K562 (cell line): ENCODE measurements around the gene HS6ST1. TPM values are rescaled to one million over a fixed set of nuclear protein-coding genes. Genes with fewer than 3 reads are reported as not detected.

ENCODE experiments used
- ATAC-seq: fragments of 200-7000 bp; cut with Tn5 transposase; 3 replicates; pipeline ENCODE4 v1.9.1; 2020; ENCODE audit warnings: moderate library complexity
- BruUV-seq: library from RNA; stranded (reverse); fragments of 400-500 nt; replicated peaks from 2 replicates; lab custom pipeline; 2021; lab: Mats Ljungman, UMichigan
- CTCF ChIA-PET: fragments of 300-600 bp; formaldehyde crosslinking; extraction: SDS; loops from one replicate; lab custom pipeline; 2021; ENCODE audit warnings: low intra/inter-chr PET ratio; lab: Yijun Ruan, JAX
- POLR2A ChIA-PET: fragments of 300-600, 350-650 bp; sonication (Branson Sonifier 250); formaldehyde crosslinking; extraction: SDS; loops from one replicate; lab custom pipeline; 2021; ENCODE audit warnings: antibody characterized with exemption, inconsistent platforms; lab: Yijun Ruan, JAX
- DNase-seq, 4 experiments: peaks; one replicate each; pipeline versions ENCODE4 v3.0.0 to v3.0.0-alpha.2; 2011 to 2018; ENCODE audit warnings: low spot score in 3 of 4, mixed read lengths in 3 of 4; ENCODE audit errors: extremely low read depth in 1 of 4
- FAIRE-seq: peaks from 2 replicates; lab custom pipeline; 2011; peaks lifted over from hg19 to GRCh38; lab: Jason Lieb, UNC
- H2AFZ ChIP-seq: 2 replicates; pipeline ENCODE4 v1.6.0; 2011; ENCODE audit warnings: low read depth, low read length, control low read depth, inconsistent platforms
- H3K27ac ChIP-seq: fragments of 200-600 bp; 3 replicates; pipeline ENCODE4 v1.8.0; 2011; ENCODE audit warnings: low read depth, mild to moderate bottlenecking, control low read depth, inconsistent platforms, low read length, moderate library complexity, mixed read lengths; ENCODE audit errors: extremely low read depth
- H3K27me3 ChIP-seq, 2 experiments: fragments of 300-600 bp in 1 of 2; 2 replicates in 1 of 2; 3 replicates in 1 of 2; pipeline versions ENCODE4 v1.6.0 to v1.8.0; 2011; ENCODE audit warnings: inconsistent platforms in 2 of 2, low read length in 2 of 2, mild to moderate bottlenecking in 1 of 2, mixed read lengths in 1 of 2, moderate library complexity in 1 of 2; ENCODE audit not compliant: control insufficient read depth in 2 of 2, insufficient read depth in 2 of 2
- H3K36me3 ChIP-seq: fragments of 300-600 bp; 3 replicates; pipeline ENCODE4 v1.8.0; 2011; ENCODE audit warnings: mild to moderate bottlenecking, low read length, inconsistent platforms; ENCODE audit not compliant: control insufficient read depth, insufficient read depth
- H3K4me1 ChIP-seq, 2 experiments: fragments of 200-600 bp in 1 of 2; replicated peaks in 1 of 2; 2 replicates in 1 of 2; 3 replicates in 1 of 2; pipeline versions ENCODE4 v1.5.1 to v1.8.0; 2011; ENCODE audit warnings: inconsistent platforms in 2 of 2, low read length in 2 of 2, mild to moderate bottlenecking in 1 of 2, mixed read lengths in 1 of 2, moderate library complexity in 1 of 2; ENCODE audit not compliant: control insufficient read depth in 2 of 2, insufficient read depth in 2 of 2
- H3K4me2 ChIP-seq: 2 replicates; pipeline ENCODE4 v1.6.1; 2011; ENCODE audit warnings: low read length, control low read depth, inconsistent platforms, mixed read lengths; ENCODE audit not compliant: insufficient read depth
- H3K4me3 ChIP-seq: fragments of 200-600 bp; sonication (generic), shearing (Covaris generic); 2 replicates; pipeline ENCODE4 v1.5.1; 2016; ENCODE audit warnings: control low read depth, inconsistent platforms
- H3K79me2 ChIP-seq: fragments of 200-600 bp; 3 replicates; pipeline ENCODE4 v1.8.0; 2011; ENCODE audit warnings: low read length, inconsistent platforms; ENCODE audit not compliant: control insufficient read depth, insufficient read depth
- H3K9ac ChIP-seq, 2 experiments: 2 replicates each; pipeline versions ENCODE4 v1.6.0 to v1.6.1; 2011; ENCODE audit warnings: low read depth in 2 of 2, low read length in 2 of 2, control low read depth in 1 of 2, inconsistent platforms in 1 of 2, mild to moderate bottlenecking in 1 of 2, mixed read lengths in 1 of 2; ENCODE audit not compliant: insufficient read depth in 1 of 2
- H3K9me1 ChIP-seq: one replicate; pipeline ENCODE4 v1.6.0; 2011; ENCODE audit warnings: inconsistent platforms, mild to moderate bottlenecking, low read length, moderate library complexity; ENCODE audit not compliant: control insufficient read depth, insufficient read depth
- H3K9me3 ChIP-seq: replicated peaks from 2 replicates; pipeline ENCODE4 v1.5.1; 2011; ENCODE audit warnings: low read depth, low read length, inconsistent platforms; ENCODE audit not compliant: control insufficient read depth, insufficient read depth
- H4K20me1 ChIP-seq: replicated peaks from 2 replicates; pipeline ENCODE4 v1.6.1; 2011; ENCODE audit warnings: low read length, inconsistent platforms, mixed read lengths; ENCODE audit not compliant: control insufficient read depth, insufficient read depth
- E2F3 ChIP-seq: fragments of 250-450 bp; sonication (Bioruptor Pico); IDR thresholded peaks from 2 replicates; pipeline ENCODE4 v1.4.0; 2020; ENCODE audit warnings: mild to moderate bottlenecking
- WGBS: fragments of 100-300 bp; shearing (Covaris generic); methylation state at CpG from one replicate; pipeline ENCODE4 v1.1.6; 2016; ENCODE audit warnings: low coverage, mixed read lengths; ENCODE audit not compliant: insufficient coverage; ENCODE audit errors: missing lambda C conversion rate; 5-methylcytosine and 5-hydroxymethylcytosine counted together
- in situ Hi-C: fragments of 300-500 bp; cut with MboI; formaldehyde crosslinking; loops from 4 replicates; pipeline ENCODE4 v1.15.0; 2018; ENCODE audit warnings: inconsistent platforms, mixed read lengths
- intact Hi-C: fragments of 100-400 bp; cut with micrococcal nuclease; formaldehyde crosslinking; loops from 2 replicates; pipeline ENCODE4 v1.14.2; 2022
- polyA plus RNA-seq, 8 experiments: library from polyadenylated mRNA; depleted of rRNA in 4 of 8; stranded (reverse) in 5 of 8; unstranded in 3 of 8; fragments of >200 nt; fragmentation: Nextera tagmentation in 2 of 8; fragmentation: Illumina TruSeq in 1 of 8; extraction: Ambion mirVana in 2 of 8; extraction: Trizol in 1 of 8; gene quantifications; 2 replicates each; pipeline versions ENCODE4 v1.2.1 to v1.2.3, GENCODE V29; 2011 to 2014; ENCODE audit warnings: inconsistent platforms in 1 of 8, missing spikeins in 1 of 8
- total RNA-seq, 7 experiments: library from RNA; depleted of rRNA in 6 of 7; stranded (reverse); fragments of >200 nt in 6 of 7; fragmentation: Illumina TruSeq in 2 of 7; extraction: Trizol in 2 of 7; gene quantifications; 2 replicates each; pipeline versions ENCODE4 v1.2.1 to v1.2.3, GENCODE V29; 2011 to 2021; ENCODE audit warnings: low replicate concordance in 1 of 7
- TF ChIP-seq, protein P1 (sequence below): fragments of 250-450 bp; sonication (Bioruptor Pico); IDR thresholded peaks from 2 replicates; pipeline ENCODE4 v1.4.0; 2020; ENCODE audit warnings: borderline replicate concordance
- TF ChIP-seq, protein P2 (sequence below): fragments of 450-650 bp; formaldehyde crosslinking; IDR thresholded peaks from 2 replicates; pipeline ENCODE4 v1.4.0; 2022; ENCODE audit warnings: mild to moderate bottlenecking, moderate library complexity
- TF ChIP-seq, protein P3 (sequence below): sonication (generic); formaldehyde crosslinking; IDR thresholded peaks from 2 replicates; pipeline ENCODE4 v1.8.1; 2023; ENCODE audit warnings: mild to moderate bottlenecking, missing genetic modification reagents

HS6ST1 gene
- total and polyA plus RNA-seq, 9 of the 15 experiments (the other 6 are each of a cell fraction or from before 2014, with no cell fraction given): 0.06 to 7.4 (median 3.8) TPM

- intact Hi-C loops (loop anchor here (10.0 kb wide), 1 partner anchor 240 kb away; no protein-coding TSS in a partner anchor), in situ Hi-C loops (no loop called here)
- BruUV-seq: no TSS peak
- Histone ChIP-seq H3K36me3 (no peaks in the 10 kb centered on the region), H2AFZ (no peak overlapping the region), H3K79me2 (no peaks in the 10 kb centered on the region), H4K20me1 (peaks cover 28% of the 10 kb centered on the region), H3K4me1 (peaks cover 22 to 66% of the 10 kb centered on the region in 2 experiments), H3K4me3 (no peak overlapping the region), H3K4me2 (no peak overlapping the region), H3K27me3 (no peaks in the 10 kb centered on the region), H3K9ac (peak overlapping the region in 1 of 2 experiments; percentile 59; a peak in 1 of 4 replicates), H3K9me1 (peaks cover 4% of the 10 kb centered on the region), H3K9me3 (no peaks in the 10 kb centered on the region), H3K27ac (no peak overlapping the region)
- 68% methylated on average over 5 of the region's 5 CpGs for WGBS
- ChIA-PET CTCF (interaction anchor here (0.6 kb wide), 1 partner anchor 117 kb away, joined by 3 read pairs; no protein-coding TSS in a partner anchor), POLR2A (interaction anchor here (0.8 kb wide), 2 partner anchors 13 kb away, joined by 3 read pairs; no protein-coding TSS in a partner anchor)
- no peak for FAIRE-seq
- no peak for DNase-seq
- TF ChIP-seq, protein P1, sequence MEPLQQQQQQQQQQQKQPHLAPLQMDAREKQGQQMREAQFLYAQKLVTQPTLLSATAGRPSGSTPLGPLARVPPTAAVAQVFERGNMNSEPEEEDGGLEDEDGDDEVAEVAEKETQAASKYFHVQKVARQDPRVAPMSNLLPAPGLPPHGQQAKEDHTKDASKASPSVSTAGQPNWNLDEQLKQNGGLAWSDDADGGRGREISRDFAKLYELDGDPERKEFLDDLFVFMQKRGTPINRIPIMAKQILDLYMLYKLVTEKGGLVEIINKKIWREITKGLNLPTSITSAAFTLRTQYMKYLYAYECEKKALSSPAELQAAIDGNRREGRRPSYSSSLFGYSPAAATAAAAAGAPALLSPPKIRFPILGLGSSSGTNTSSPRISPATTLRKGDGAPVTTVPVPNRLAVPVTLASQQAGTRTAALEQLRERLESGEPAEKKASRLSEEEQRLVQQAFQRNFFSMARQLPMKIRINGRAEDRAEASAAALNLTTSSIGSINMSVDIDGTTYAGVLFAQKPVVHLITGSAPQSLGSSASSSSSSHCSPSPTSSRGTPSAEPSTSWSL (CRISPR knock-in tag): no peak
- TF ChIP-seq, protein P2, sequence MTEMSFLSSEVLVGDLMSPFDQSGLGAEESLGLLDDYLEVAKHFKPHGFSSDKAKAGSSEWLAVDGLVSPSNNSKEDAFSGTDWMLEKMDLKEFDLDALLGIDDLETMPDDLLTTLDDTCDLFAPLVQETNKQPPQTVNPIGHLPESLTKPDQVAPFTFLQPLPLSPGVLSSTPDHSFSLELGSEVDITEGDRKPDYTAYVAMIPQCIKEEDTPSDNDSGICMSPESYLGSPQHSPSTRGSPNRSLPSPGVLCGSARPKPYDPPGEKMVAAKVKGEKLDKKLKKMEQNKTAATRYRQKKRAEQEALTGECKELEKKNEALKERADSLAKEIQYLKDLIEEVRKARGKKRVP (CRISPR knock-in tag): no peak
- TF ChIP-seq, protein P3, sequence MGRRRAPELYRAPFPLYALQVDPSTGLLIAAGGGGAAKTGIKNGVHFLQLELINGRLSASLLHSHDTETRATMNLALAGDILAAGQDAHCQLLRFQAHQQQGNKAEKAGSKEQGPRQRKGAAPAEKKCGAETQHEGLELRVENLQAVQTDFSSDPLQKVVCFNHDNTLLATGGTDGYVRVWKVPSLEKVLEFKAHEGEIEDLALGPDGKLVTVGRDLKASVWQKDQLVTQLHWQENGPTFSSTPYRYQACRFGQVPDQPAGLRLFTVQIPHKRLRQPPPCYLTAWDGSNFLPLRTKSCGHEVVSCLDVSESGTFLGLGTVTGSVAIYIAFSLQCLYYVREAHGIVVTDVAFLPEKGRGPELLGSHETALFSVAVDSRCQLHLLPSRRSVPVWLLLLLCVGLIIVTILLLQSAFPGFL (CRISPR knock-in tag): no peak
- no peak for TF ChIP-seq E2F3 (CRISPR knock-in tag)
- no peak for ATAC-seq
Observed at GRCh38 chr2:128304330-128304714, 14.3 kb downstream of the HS6ST1 start.
